HFFc6 (cell line): Measurements from ENCODE around the gene PTPRD. TPM values are rescaled to one million over a fixed set of nuclear protein-coding genes. Genes with fewer than 3 reads are reported as not detected.

Experiments
- DNase-seq: peaks from one replicate; pipeline ENCODE4 v3.0.0-alpha.2; 2018
- H3K27ac Mint-ChIP-seq: 2 replicates; pipeline ENCODE4 v1.8.0; 2020; ENCODE audit warnings: mild to moderate bottlenecking, mixed read lengths
- H3K27me3 Mint-ChIP-seq: 2 replicates; pipeline ENCODE4 v1.8.0; 2021; ENCODE audit warnings: mild to moderate bottlenecking, moderate library complexity, mixed read lengths; ENCODE audit not compliant: insufficient read depth
- H3K36me3 Mint-ChIP-seq: 2 replicates; pipeline ENCODE4 v1.8.0; 2021; ENCODE audit warnings: low read depth, mixed read lengths
- H3K4me1 Mint-ChIP-seq: 2 replicates; pipeline ENCODE4 v1.8.0; 2020; ENCODE audit warnings: low read depth, mixed read lengths
- H3K4me3 Mint-ChIP-seq: 2 replicates; pipeline ENCODE4 v1.8.0; 2020; ENCODE audit warnings: mild to moderate bottlenecking, moderate library complexity, mixed read lengths
- H3K9me3 Mint-ChIP-seq: 2 replicates; pipeline ENCODE4 v1.8.0; 2020; ENCODE audit warnings: mild to moderate bottlenecking, mixed read lengths
- CTCF ChIP-seq: fragments of 200-600 bp; sonication (generic); IDR thresholded peaks from 2 replicates; pipeline ENCODE4 v1.5.0; 2021; ENCODE audit warnings: antibody characterized with exemption, mild to moderate bottlenecking
- total RNA-seq, 6 experiments: library from RNA; stranded (reverse); fragmentation: NEBNext Ultra II Directional; extraction: Animal tissue kit (Norgen Biotek cat#: 25700); gene quantifications; 2 replicates in 1 of 6; 3 replicates in 5 of 6; pipeline ENCODE4 v1.2.3, GENCODE V29; 2021

The PTPRD gene
- total RNA-seq, 6 experiments from 2014 or later = not detected

DNA sequence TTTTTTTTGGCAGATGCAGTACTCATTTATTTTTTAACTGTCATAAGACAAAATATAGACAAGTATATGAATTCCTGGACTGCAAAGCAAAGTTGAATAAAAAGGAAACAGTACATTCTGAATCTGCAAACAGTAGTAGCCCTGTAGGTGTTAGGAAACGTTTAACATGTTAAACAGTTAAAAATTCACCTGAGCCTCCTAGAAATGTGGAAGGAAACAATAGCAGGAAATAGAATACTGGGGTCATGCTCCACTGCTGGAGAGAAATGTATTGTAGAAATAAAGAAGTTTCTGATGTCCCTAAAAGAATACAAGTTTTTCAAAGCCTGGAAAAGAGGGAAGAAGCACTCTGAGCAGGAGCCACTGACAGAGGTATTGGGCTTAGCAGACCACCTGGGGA is 866.0 kb downstream of the PTPRD start:
- no peaks in the 10 kb centered on the region for H3K4me1 Mint-ChIP-seq
- H3K36me3 Mint-ChIP-seq = 0 out of 2 replicates have a peak, but pooled peaks cover 5% of the 10 kb centered on the region
- DNase-seq = no peak
- no peak overlapping the region for H3K4me3 Mint-ChIP-seq
- TF ChIP-seq CTCF = no peak
- peaks cover 34% of the 10 kb centered on the region for H3K9me3 Mint-ChIP-seq
- H3K27ac Mint-ChIP-seq = no peak overlapping the region
- H3K27me3 Mint-ChIP-seq = no peaks in the 10 kb centered on the region

GRCh38 chr9:9743822-9744221 is 869.0 kb downstream of the PTPRD start:
- Mint-ChIP-seq H3K4me1 (no peaks in the 10 kb centered on the region), H3K36me3 (0 out of 2 replicates have a peak, but pooled peaks cover 5% of the 10 kb centered on the region), H3K9me3 (peaks cover 44% of the 10 kb centered on the region), H3K27ac (no peak overlapping the region), H3K27me3 (no peaks in the 10 kb centered on the region), H3K4me3 (no peak overlapping the region)
- no peak for DNase-seq
- TF ChIP-seq CTCF = no peak

DNA sequence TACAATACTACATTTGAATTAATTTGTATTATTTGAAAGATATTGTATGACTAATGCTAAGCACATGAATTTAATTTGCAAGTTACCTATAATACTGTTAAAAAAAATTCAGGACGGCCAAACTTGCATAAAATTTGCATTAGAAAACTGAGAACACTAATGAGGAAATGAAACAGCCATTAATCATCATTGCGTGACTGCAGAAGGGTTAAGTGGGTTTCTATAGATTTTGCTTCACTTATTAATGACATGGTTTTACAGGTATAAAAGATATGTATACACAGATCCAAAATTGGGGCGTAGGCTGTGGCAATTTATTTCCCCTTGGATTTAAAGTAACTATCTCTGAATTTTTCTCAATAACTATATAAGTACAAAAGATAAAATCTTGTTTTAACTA is 882.6 kb downstream of the PTPRD start:
- no peak overlapping the region for H3K27ac Mint-ChIP-seq
- peaks cover 44% of the 10 kb centered on the region for H3K9me3 Mint-ChIP-seq
- TF ChIP-seq CTCF = no peak
- no peaks in the 10 kb centered on the region for H3K4me1 Mint-ChIP-seq
- H3K36me3 Mint-ChIP-seq = no peaks in the 10 kb centered on the region
- DNase-seq = no peak
- no peak overlapping the region for H3K4me3 Mint-ChIP-seq
- H3K27me3 Mint-ChIP-seq = no peaks in the 10 kb centered on the region

DNA sequence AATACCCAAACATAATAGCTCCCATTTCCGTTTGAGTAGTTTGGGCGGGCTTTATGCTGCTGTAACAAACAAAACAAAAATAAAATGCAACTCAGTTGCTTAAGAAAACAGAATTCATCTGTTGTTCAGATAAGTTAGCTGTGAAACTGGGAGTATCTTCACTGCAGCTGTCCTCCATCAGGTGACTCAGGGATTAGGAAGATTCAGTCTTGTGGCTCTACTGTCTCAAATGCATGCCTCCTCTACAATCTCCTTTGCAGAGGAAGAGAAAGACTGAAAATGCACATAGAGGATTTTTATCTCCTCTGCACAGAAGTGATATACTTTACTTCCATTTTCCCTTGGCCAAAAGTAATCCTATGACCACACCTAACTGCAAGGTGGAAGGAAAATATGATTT is 883.7 kb downstream of the PTPRD start:
- H3K27ac Mint-ChIP-seq = no peak overlapping the region
- H3K4me3 Mint-ChIP-seq = no peak overlapping the region
- H3K9me3 Mint-ChIP-seq = peaks cover 48% of the 10 kb centered on the region
- H3K36me3 Mint-ChIP-seq = no peaks in the 10 kb centered on the region
- H3K4me1 Mint-ChIP-seq = no peaks in the 10 kb centered on the region
- DNase-seq = no peak
- TF ChIP-seq CTCF = no peak
- H3K27me3 Mint-ChIP-seq = no peaks in the 10 kb centered on the region

GRCh38 chr9:9719373-9720112 is 893.3 kb downstream of the PTPRD start:
- DNase-seq = no peak
- H3K27ac Mint-ChIP-seq = no peak overlapping the region
- peaks cover 40% of the 10 kb centered on the region for H3K9me3 Mint-ChIP-seq
- no peaks in the 10 kb centered on the region; the same call in 1 of the 2 replicates for H3K27me3 Mint-ChIP-seq
- H3K4me3 Mint-ChIP-seq = no peak overlapping the region
- H3K36me3 Mint-ChIP-seq = peaks cover 2% of the 10 kb centered on the region; the same call in 1 of the 2 replicates
- H3K4me1 Mint-ChIP-seq = no peaks in the 10 kb centered on the region
- TF ChIP-seq CTCF = no peak
